Endothelial cell of umbilical vein (primary cell): ENCODE measurements around the gene CUL9. TPM values are rescaled to one million over a fixed set of nuclear protein-coding genes. Genes with fewer than 3 reads are reported as not detected.

Source experiments
- BruUV-seq: library from RNA; stranded (reverse); fragments of 400-500 nt; replicated peaks from 2 replicates; lab custom pipeline; 2021; lab: Mats Ljungman, UMichigan
- CTCF ChIA-PET: fragments of 300-600, 350-600 bp; sonication (Branson Sonifier 250); formaldehyde crosslinking; loops from one replicate; lab custom pipeline; 2021; ENCODE audit warnings: antibody characterized with exemption, inconsistent platforms; lab: Charles Lee
- POLR2A ChIA-PET: fragments of 300-600, 350-600 bp; sonication (Branson Sonifier 250); formaldehyde crosslinking; loops from one replicate; lab custom pipeline; 2021; ENCODE audit warnings: antibody characterized with exemption, inconsistent platforms; lab: Charles Lee
- DNase-seq: peaks from one replicate; pipeline ENCODE4 v3.0.0-alpha.2; 2011; ENCODE audit warnings: low read depth, low spot score
- FAIRE-seq: peaks from 2 replicates; lab custom pipeline; 2011; peaks lifted over from hg19 to GRCh38; lab: Jason Lieb, UNC
- H2AFZ ChIP-seq: 2 replicates; pipeline ENCODE4 v1.6.0; 2012; ENCODE audit warnings: low read depth, low read length, control low read depth, inconsistent platforms
- H3K27ac ChIP-seq: 2 replicates; pipeline ENCODE4 v1.5.1; 2011; ENCODE audit warnings: low read depth, mild to moderate bottlenecking, control low read depth, low read length, moderate library complexity; ENCODE audit not compliant: insufficient read depth
- H3K27me3 ChIP-seq, 2 experiments: 2 replicates each; pipeline versions ENCODE4 v1.6.0 to v1.6.1; 2011; ENCODE audit warnings: low read length in 2 of 2, mixed read lengths in 1 of 2; ENCODE audit not compliant: control insufficient read depth in 2 of 2, insufficient read depth in 2 of 2
- H3K36me3 ChIP-seq, 2 experiments: 2 replicates in 1 of 2; 3 replicates in 1 of 2; pipeline ENCODE4 v1.5.1; 2011; ENCODE audit warnings: low read length in 2 of 2, mild to moderate bottlenecking in 1 of 2, moderate library complexity in 1 of 2; ENCODE audit not compliant: control insufficient read depth in 2 of 2, insufficient read depth in 2 of 2; ENCODE audit errors: extremely low read depth in 1 of 2
- H3K4me1 ChIP-seq: 3 replicates; pipeline ENCODE4 v1.5.1; 2011; ENCODE audit warnings: mild to moderate bottlenecking, low read length; ENCODE audit not compliant: control insufficient read depth, insufficient read depth; ENCODE audit errors: extremely low read depth
- H3K4me2 ChIP-seq: 2 replicates; pipeline ENCODE4 v1.6.1; 2011; ENCODE audit warnings: low read length, control low read depth, mixed read lengths; ENCODE audit not compliant: insufficient read depth
- H3K4me3 ChIP-seq, 3 experiments: fragments of 200-600 bp in 1 of 3; sonication (generic), shearing (Covaris generic) in 1 of 3; replicated peaks in 1 of 3; 2 replicates each; pipeline ENCODE4 v1.5.1; 2011 to 2016; ENCODE audit warnings: control low read depth in 3 of 3, low read length in 3 of 3, mild to moderate bottlenecking in 2 of 3, inconsistent platforms in 1 of 3, low read depth in 1 of 3, moderate library complexity in 1 of 3; ENCODE audit not compliant: insufficient read depth in 1 of 3
- H3K79me2 ChIP-seq: 2 replicates; pipeline ENCODE4 v1.6.0; 2012; ENCODE audit warnings: low read length, inconsistent platforms; ENCODE audit not compliant: control insufficient read depth, insufficient read depth
- H3K9ac ChIP-seq: replicated peaks from 2 replicates; pipeline ENCODE3; 2011; ENCODE audit warnings: low read length, control low read depth; ENCODE audit not compliant: insufficient read depth; ENCODE audit errors: extremely low read depth
- H3K9me1 ChIP-seq: replicated peaks from 3 replicates; pipeline ENCODE4 v1.6.0; 2011; ENCODE audit warnings: mild to moderate bottlenecking, low read length; ENCODE audit not compliant: control insufficient read depth, insufficient read depth; ENCODE audit errors: extremely low read depth
- H3K9me3 ChIP-seq: replicated peaks from 2 replicates; pipeline ENCODE4 v1.5.1; 2012; ENCODE audit warnings: low read length, inconsistent platforms; ENCODE audit not compliant: control insufficient read depth, insufficient read depth
- H4K20me1 ChIP-seq: replicated peaks from 2 replicates; pipeline ENCODE3; 2011; ENCODE audit warnings: mild to moderate bottlenecking, low read length; ENCODE audit not compliant: control insufficient read depth, insufficient read depth; ENCODE audit errors: extremely low read depth
- EZH2 ChIP-seq: IDR thresholded peaks from 2 replicates; pipeline ENCODE4 v1.6.1; 2012; ENCODE audit warnings: borderline replicate concordance, low read depth, mild to moderate bottlenecking, moderate library complexity, low read length, inconsistent platforms; ENCODE audit not compliant: severe bottlenecking
- FOS ChIP-seq: IDR thresholded peaks from 2 replicates; pipeline ENCODE4 v1.6.1; 2011; ENCODE audit warnings: mild to moderate bottlenecking, low read length, moderate library complexity, borderline replicate concordance; ENCODE audit not compliant: insufficient read depth
- GATA2 ChIP-seq: IDR thresholded peaks from 2 replicates; pipeline ENCODE4 v1.7.0; 2011; ENCODE audit warnings: low read depth, mild to moderate bottlenecking, moderate library complexity, mixed read lengths, low read length; ENCODE audit not compliant: insufficient read length, insufficient read depth
- JUN ChIP-seq: IDR thresholded peaks from 2 replicates; pipeline ENCODE4 v1.6.1; 2011; ENCODE audit warnings: borderline replicate concordance, low read depth; ENCODE audit not compliant: insufficient read length, insufficient read depth
- MAX ChIP-seq: IDR thresholded peaks from 2 replicates; pipeline ENCODE4 v1.6.1; 2011; ENCODE audit not compliant: insufficient read depth, insufficient read length
- MYC ChIP-seq: IDR thresholded peaks from one replicate; pipeline ENCODE4 v1.6.1; 2011; ENCODE audit warnings: mild to moderate bottlenecking, low read depth, low read length
- POLR2A ChIP-seq: IDR thresholded peaks from 2 replicates; pipeline ENCODE4 v1.6.1; 2012; ENCODE audit warnings: low read depth, mild to moderate bottlenecking, control low read depth, low read length
- POLR2AphosphoS5 ChIP-seq: IDR thresholded peaks from 2 replicates; pipeline ENCODE4 v1.6.1; 2012; ENCODE audit warnings: low read depth, mild to moderate bottlenecking, control low read depth, low read length, moderate library complexity; ENCODE audit not compliant: insufficient read depth
- dilution Hi-C: fragments of 300-500 bp; cut with MboI; formaldehyde crosslinking; loops from one replicate; pipeline ENCODE4 v1.15.0; 2019; ENCODE audit warnings: low sequenced_read_pairs; ENCODE audit not compliant: extremely low pct_ligation_motif_present
- intact Hi-C: fragments of 100-400 bp; cut with micrococcal nuclease; formaldehyde crosslinking; loops from one replicate; pipeline ENCODE4 v1.10.0; 2022
- polyA plus RNA-seq, 4 experiments: library from polyadenylated mRNA; depleted of rRNA in 3 of 4; stranded (reverse) in 3 of 4; unstranded in 1 of 4; fragments of >200 nt; gene quantifications; 2 replicates each; pipeline versions ENCODE4 v1.2.1 to v1.2.3, GENCODE V29; 2011 to 2012; ENCODE audit warnings: missing spikeins in 1 of 4
- total RNA-seq: library from RNA; stranded (reverse); gene quantifications from 2 replicates; pipeline ENCODE4 v1.2.3, GENCODE V29; 2021
- TF ChIP-seq, protein P1 (sequence below), 2 donors: IDR thresholded peaks; 1 replicate in 1 of 2; 2 replicates in 1 of 2; pipeline ENCODE4 v1.5.1; 2011; ENCODE audit warnings: low read length in 2 of 2, mild to moderate bottlenecking in 2 of 2, moderate library complexity in 2 of 2, control low read depth in 1 of 2, inconsistent platforms in 1 of 2, low read depth in 1 of 2; ENCODE audit not compliant: insufficient read depth in 1 of 2; ENCODE audit errors: extremely low read depth in 1 of 2

The CUL9 gene
- total and polyA plus RNA-seq, 2 donors (not counting 3 experiments of a cell fraction or from before 2014, with no cell fraction given), result 38.7 to 46.0 TPM

GRCh38 chr6:43254846-43255245 is 72.8 kb downstream of the CUL9 start:
- TF ChIP-seq, protein P1, sequence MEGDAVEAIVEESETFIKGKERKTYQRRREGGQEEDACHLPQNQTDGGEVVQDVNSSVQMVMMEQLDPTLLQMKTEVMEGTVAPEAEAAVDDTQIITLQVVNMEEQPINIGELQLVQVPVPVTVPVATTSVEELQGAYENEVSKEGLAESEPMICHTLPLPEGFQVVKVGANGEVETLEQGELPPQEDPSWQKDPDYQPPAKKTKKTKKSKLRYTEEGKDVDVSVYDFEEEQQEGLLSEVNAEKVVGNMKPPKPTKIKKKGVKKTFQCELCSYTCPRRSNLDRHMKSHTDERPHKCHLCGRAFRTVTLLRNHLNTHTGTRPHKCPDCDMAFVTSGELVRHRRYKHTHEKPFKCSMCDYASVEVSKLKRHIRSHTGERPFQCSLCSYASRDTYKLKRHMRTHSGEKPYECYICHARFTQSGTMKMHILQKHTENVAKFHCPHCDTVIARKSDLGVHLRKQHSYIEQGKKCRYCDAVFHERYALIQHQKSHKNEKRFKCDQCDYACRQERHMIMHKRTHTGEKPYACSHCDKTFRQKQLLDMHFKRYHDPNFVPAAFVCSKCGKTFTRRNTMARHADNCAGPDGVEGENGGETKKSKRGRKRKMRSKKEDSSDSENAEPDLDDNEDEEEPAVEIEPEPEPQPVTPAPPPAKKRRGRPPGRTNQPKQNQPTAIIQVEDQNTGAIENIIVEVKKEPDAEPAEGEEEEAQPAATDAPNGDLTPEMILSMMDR (IDR thresholded peaks at IDR 0.05; ENCODE audit: extremely low read depth in 1 of 2, insufficient read depth in 1 of 2, low read depth in 1 of 2, low read length in 2 of 2), result no peak
- TF ChIP-seq JUN, result no peak
- FAIRE-seq (no peak), DNase-seq (no peak)
- Histone ChIP-seq H4K20me1 (no peaks in the 10 kb centered on the region), H3K36me3 (no peaks in the 10 kb centered on the region), H3K4me1 (no peaks in the 10 kb centered on the region), H3K4me3 (no peak overlapping the region), H3K9me1 (no peaks in the 10 kb centered on the region), H3K9me3 (no peaks in the 10 kb centered on the region), H3K4me2 (no peak overlapping the region), H3K27ac (no peak overlapping the region), H3K9ac (no peak overlapping the region), H3K27me3 (peaks cover 7 to 14% of the 10 kb centered on the region in 2 experiments), H3K79me2 (no peaks in the 10 kb centered on the region), H2AFZ (no peak overlapping the region)
- intact Hi-C loops, result no loop called here
- POLR2A ChIA-PET, result no interaction called here
- BruUV-seq, result no TSS peak
- CTCF ChIA-PET, result interaction anchor here (0.8 kb wide), 1 partner anchor 9 kb away, joined by 4 read pairs; no protein-coding TSS in a partner anchor
- dilution Hi-C loops, result no loop called here

- H3K27me3 ChIP-seq, result peaks cover 7 to 13% of the 10 kb centered on the region in 2 experiments
- dilution Hi-C loops (no loop called here), intact Hi-C loops (no loop called here)
- TF ChIP-seq POLR2A, result no peak
- TF ChIP-seq MYC, result no peak
- TF ChIP-seq POLR2AphosphoS5, result no peak
- TF ChIP-seq JUN, result no peak
- TF ChIP-seq GATA2, result no peak
- TF ChIP-seq EZH2, result no peak
- TF ChIP-seq MAX, result no peak
- TF ChIP-seq, protein P1 (IDR thresholded peaks at IDR 0.05; ENCODE audit: extremely low read depth in 1 of 2, insufficient read depth in 1 of 2, low read depth in 1 of 2, low read length in 2 of 2), result no peak
- no peak for TF ChIP-seq FOS
- BruUV-seq, result no TSS peak
- FAIRE-seq (no peak), DNase-seq (no peak)
- H3K79me2 ChIP-seq, result no peaks in the 10 kb centered on the region
- no peak overlapping the region for H3K9ac ChIP-seq
- no peaks in the 10 kb centered on the region for H4K20me1 ChIP-seq
- H2AFZ ChIP-seq, result no peak overlapping the region
- ChIA-PET CTCF (no interaction called here), POLR2A (no interaction called here)
- H3K4me2 ChIP-seq, result no peak overlapping the region
- no peaks in the 10 kb centered on the region for H3K9me1 ChIP-seq
- H3K27ac ChIP-seq, result no peak overlapping the region
- no peaks in the 10 kb centered on the region for H3K4me1 ChIP-seq
- no peaks in the 10 kb centered on the region for H3K36me3 ChIP-seq
- no peaks in the 10 kb centered on the region for H3K9me3 ChIP-seq
- H3K4me3 ChIP-seq, result no peak overlapping the region
Measured at GRCh38 chr6:43255408-43256054, 73.5 kb downstream of the CUL9 start.
